ENCODE data around the gene CPEB4.

The CPEB4 gene

DNA sequence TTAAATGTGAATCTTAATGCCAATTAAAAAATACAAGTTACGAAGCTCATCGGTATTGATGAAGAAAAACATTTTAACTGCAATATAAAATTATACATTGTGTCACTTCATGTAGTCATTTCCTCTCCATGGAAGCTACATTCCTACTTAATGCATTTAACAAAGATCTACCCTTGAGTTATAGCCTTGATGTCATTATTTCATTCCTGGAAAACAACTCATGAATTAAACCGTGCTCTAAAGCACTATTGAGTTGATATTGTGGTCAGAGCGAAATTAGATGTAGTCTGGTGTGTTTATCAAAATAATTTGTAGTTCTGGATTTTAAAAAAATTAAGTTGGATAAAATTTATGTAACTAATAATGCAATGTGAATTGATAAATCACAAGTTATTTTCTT is 111.9 kb downstream of the CPEB4 start:
- Histone ChIP-seq H3K27ac (no peak overlapping the region), H3K4me3 (no peak overlapping the region)

DNA sequence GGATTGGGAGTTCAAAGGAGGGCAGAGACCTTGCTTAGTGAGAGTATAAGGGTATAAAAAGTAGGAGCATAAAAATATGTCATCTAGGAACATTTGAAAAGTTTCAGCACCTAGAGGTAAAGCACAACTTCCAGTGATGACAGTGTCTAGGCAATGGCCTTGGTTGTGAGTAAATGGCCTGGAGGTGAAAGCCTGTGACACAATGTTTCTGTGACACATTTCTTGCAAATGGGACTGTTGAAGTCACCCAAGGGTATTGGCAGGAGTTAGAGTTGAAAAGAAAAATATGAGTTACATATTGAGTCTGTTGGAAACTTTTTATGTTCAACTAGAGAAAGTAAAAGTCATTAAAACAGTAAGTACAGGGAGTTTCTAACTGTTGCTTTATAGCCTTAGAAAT is 115.6 kb downstream of the CPEB4 start:
- no peak overlapping the region for H3K4me3 ChIP-seq
- no peak overlapping the region for H3K27ac ChIP-seq

DNA sequence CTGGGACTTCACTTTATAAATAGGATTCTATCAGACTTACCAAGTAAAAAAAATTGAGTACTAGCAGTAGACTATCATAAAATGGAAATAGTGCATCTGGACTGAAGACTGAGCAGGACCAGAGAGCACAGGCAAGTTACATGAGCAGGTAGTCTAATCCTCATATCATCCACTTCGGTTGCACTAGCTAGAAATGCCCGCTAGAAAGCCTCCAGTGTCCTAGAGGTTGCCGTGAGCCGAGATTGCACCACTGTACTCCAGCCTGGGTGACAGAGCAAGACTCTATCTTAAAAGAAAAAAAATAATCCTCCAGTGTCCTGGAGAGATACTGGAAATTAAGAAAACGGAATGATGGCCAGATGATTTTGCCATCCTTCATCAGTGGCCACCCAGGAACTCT is 120.8 kb downstream of the CPEB4 start:
- Histone ChIP-seq H3K4me3 (no peak overlapping the region), H3K27ac (no peak overlapping the region)

DNA sequence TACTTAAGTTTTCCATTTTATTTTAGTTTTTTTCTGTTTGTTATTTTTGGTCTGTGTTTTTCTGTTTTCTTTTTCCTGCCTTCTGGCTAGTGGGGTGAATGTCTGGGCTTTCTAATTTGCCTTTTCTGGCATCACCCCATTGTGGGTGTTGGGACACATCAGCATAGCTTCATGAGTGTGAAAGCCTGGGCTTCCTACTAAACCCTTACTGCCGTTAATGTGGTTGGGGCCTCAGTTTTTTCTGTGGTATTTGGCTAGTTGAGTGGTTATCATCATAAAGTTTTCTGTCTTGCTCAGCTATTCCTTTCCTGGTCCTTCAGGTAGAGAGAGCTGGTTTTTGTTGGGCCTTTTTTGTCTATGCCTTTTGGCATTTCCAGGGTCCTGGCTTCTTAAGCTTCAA is 122.2 kb downstream of the CPEB4 start:
- H3K27ac ChIP-seq, result no peak overlapping the region

DNA sequence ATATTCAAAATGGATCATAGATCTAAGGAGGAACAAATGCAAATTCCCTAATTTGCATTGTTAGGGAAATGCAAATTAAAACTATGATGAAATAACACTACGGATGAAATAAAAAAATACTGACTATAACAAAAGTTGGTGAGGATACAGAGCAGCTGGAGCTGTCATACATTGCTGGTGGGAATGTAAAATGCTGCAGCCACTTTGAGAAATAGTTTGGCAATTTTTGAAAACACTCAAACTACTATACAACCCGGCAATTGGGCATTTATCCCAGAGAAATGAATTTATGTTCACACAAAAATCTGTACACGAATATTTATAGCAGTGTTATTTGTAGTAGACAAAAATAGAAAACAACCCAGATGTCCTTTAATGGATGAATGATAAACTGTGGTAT is 123.3 kb downstream of the CPEB4 start:
- no peak overlapping the region for H3K4me3 ChIP-seq
- H3K27ac ChIP-seq, result no peak overlapping the region

More for the DNA sequence above, 122.2 kb downstream of the CPEB4 start:
- H3K4me3 ChIP-seq, result no peak overlapping the region

All from skin epidermis (tissue), 12 donors.